Stimulated activated CD4-positive, alpha-beta T cell treated with anti-CD3 and anti-CD28 coated beads, TNF-alpha, amount 100 ng/mL, for 1 hour (primary cell): ENCODE results near the gene RNPS1.

Experiments used
- DNase-seq, 3 donors: peaks; one replicate each; pipeline ENCODE4 v3.0.0-alpha.2; 2020; ENCODE audit warnings: low read depth in 3 of 3, low spot score in 1 of 3

RNPS1 gene

DNA sequence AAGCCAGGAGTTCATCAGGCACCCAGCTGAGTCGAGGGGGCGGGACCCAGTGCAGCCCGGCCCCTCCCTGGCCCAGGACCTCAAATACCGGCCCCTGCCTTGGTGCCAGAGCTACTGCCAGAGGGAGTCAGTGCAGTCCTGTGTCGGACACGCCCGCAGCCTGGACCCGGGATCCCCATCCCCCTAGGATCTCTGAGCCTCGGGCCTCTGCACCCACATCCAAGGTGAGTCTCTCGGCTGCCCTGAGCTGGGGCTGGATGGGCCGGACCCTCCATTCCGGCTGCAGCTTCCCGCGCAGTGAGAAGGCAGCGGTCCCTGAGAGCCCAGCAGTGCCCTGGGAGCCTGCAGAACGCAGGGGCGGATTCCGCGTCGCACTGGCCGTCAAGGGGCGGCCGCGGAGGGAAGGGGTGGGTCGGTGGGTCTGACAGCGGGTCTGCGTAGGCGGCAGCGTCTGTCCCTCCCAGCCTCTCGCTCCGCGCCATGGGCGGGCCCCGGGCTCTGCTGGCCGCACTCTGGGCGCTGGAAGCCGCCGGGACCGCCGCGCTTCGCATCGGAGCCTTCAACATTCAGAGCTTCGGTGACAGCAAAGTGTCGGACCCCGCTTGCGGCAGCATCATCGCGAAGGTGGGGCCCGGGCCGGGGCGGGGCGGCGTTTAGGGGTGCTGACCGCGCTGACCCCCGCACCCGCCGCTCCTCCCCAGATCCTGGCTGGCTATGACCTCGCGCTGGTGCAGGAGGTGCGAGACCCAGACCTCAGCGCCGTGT, 31.4 kb downstream of the RNPS1 start, which contains the start of gene DNASE1L2:
Gene DNASE1L2, plus strand, starts transcription at position 108 of the 765 bp plus-strand sequence. Its CDS starts 373 bp downstream, at position 481.
- no peak for DNase-seq

DNA sequence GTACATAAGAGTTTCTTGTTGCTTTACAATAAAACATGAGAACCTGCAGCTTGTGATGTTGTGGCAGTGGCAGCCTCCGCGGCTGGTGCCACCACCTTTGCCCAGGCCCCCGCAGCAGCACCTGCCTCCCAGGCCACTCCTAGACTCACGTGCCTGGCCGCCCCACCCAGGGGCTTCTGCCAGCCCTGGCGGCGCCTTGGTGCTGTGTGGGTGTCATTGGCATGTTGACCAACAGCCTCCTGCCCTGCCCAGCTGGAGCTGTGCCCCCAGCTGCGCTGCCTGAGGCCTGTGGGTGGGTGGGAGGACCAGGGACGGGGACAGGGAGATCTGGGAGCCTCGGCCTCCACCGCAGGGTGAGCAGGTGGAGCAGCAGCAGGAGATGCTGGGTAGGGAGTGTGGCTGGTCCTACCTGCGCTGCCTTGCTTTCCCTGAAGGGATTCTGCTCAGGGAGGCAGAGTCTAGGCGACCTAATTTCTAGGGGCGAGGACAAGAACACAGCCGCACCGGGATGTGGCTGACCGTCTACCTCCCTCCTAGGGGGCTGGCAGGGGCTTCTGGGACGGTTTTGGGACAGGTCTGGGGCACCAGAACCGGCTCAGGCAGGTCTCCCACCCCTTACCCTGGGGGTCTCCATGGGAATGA, 32.1 kb downstream of the RNPS1 start:
- no peak for DNase-seq

DNA sequence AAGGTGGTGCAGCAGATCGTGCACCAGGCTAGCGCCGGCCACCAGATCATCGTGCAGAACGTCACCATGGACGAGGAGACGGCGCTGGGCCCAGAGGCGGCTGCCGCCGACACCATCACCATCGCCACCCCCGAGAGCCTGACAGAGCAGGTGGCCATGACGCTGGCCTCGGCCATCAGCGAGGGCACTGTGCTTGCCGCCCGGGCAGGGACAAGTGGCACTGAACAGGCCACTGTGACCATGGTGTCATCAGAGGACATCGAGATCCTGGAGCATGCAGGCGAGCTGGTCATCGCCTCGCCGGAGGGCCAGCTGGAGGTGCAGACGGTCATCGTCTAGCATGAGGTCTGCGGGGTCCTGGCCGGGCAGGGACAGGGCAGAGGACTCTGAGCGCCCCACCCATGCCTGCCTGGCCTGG, 32.7 kb downstream of the RNPS1 start:
- DNase-seq, result no peak

DNA sequence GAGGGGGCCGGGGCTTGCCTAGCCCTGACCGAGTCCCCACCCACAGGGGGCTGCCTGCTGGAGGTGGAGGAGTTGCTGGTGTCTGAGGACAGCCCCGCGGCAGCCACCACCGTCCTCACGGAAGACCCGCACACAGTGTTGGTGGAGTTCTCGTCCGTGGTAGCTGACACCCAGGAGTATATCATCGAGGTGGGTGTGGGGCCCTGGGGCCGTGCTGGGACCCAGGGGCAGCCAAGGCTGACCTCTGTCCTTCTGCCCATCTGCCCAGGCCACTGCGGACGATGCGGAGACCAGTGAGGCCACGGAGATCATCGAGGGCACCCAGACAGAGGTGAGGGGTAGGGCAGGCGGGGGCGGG, 33.1 kb downstream of the RNPS1 start:
- no peak for DNase-seq

DNA sequence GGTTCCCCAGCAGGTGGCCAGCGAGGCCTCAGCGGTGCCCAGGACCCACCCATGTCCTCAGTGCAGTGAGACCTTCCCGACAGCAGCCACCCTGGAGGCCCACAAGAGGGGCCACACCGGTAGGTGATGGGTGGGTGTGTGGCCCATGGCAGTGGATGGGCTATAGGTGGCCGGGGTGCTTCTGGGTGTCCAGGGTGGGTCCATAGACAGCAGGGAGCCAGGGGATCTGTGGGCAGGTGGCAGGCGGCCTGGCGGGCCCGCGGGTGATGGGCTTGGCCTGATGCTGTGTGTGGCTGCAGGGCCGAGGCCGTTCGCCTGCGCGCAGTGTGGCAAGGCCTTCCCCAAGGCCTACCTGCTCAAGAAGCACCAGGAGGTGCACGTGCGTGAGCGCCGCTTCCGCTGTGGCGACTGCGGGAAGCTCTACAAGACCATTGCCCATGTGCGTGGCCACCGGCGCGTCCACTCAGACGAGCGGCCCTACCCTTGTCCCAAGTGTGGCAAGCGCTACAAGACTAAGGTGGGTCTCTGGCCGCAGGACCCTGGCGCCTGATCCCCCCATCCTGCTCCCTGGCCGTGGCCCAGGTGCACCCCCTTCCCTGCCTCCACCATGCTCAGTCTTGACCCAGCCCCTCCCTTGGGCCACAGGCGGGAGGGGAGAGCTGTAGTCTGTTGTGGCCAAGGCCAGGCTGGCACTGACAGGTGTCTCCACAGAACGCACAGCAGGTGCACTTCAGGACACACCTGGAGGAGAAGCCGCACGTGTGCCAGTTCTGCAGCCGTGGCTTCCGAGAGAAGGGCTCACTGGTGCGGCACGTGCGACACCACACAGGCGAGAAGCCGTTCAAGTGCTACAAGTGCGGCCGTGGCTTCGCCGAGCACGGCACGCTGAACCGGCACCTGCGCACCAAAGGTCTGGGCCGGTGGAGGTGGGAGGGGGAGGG, 33.8 kb downstream of the RNPS1 start:
- no peak for DNase-seq

DNA sequence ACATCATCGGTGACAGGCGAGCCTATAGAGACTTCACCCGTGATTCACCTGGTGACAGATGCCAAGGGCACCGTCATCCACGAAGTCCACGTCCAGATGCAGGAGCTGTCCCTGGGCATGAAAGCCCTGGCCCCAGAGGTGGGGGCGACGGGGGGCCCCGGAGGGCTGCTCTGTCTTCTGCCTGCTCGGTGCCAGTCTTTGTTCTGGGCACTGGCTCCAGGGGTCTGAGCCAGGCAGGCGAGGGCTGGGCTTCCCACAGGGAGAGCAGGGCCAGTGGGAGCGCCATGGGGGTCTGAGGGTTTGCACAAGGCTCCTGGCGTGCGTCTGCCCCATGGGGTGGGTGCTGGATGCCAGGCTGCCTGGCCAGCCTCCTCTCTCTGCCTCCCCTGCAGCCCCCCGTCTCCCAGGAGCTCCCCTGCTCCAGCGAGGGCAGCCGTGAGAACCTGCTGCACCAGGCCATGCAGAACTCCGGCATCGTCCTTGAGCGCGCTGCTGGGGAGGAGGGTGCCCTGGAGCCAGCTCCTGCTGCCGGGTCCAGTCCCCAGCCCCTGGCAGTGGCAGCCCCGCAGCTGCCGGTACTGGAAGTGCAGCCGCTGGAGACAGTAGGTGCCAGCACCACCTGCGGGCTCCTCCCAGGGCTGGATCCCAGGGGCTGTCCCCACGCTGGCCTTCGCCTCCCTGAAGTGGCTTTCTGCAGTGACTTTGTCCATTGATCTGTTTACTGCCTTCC, 34.7 kb downstream of the RNPS1 start:
- no peak for DNase-seq

DNA sequence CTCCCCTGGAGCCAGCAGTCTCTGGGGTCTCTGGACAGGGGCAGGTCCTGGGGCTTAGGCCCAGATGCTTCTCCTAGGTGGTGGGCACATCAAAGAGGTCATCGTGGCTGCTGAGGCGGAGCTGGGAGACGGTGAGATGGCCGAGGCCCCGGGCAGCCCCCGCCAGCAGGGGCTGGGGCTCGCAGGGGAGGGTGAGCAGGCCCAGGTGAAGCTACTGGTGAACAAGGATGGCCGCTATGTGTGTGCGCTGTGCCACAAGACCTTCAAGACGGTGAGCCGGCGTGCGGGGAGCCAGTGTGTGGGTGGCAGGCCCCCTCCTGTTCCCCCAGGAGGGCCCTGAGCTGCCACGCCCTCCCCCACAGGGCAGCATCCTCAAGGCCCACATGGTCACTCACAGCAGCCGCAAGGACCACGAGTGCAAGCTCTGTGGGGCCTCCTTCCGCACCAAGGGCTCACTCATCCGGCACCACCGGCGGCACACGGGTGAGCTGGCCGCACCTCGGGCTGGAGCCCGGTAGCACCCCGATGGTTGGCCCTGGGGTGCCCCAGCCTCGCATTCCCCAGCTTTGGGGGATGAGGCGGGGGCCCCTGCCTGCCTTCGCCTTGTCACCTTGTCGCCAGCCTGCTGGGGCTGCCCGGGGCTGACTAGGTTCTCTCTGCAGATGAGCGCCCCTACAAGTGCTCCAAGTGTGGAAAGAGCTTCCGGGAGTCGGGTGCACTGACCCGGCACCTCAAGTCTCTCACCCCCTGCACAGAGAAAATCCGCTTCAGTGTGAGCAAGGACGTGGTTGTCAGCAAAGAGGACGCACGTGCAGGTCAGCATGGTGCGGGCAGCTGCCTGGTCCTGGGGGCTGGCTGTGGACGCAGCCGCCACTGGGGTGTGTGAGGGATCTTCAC, 35.6 kb downstream of the RNPS1 start:
- no peak for DNase-seq

DNA sequence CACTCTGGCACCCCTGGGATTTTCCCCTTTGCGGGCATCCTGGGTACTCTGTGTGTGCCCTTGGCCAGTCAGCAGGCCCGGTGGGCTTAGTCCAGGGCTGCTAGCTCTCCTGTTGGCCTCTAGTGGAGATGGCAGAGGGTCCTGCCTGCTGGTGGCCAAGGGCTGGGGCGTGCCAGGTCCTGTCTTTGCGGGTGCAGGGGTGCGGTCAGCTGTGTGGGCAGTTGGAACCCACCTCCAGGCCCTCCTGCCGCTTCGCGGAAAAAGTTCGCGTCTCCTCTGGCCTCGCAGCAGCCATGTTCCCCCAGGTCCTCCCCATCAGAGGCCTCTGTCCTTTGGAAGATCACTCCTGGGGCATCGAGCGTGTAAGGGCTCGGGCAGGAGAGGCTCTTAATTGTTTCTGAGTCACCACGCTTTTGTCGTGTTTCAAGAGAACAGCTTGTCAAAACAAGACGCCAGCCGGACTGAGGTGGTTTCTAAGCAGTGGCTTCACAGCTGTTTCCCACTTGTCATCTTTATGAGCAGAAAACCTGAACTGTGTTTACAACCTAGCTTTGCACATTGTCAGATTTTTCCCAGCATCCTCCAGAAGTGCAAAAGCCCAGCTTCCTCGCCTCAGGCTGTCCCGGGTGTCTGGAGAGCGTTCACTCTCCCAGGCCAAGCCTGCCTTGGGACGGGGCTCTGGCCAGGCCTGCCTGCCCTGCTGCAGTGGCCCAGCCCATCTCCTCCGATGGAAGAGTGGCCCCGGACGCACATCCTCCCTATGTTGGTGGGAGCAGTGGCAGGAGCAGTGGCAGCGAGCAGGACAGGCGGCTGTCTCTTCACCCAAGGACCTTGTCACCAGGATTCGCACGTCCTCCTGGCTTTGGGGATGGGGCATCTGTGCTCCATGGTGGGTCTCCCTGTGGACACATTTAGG, 36.7 kb downstream of the RNPS1 start:
- no peak for DNase-seq

DNA sequence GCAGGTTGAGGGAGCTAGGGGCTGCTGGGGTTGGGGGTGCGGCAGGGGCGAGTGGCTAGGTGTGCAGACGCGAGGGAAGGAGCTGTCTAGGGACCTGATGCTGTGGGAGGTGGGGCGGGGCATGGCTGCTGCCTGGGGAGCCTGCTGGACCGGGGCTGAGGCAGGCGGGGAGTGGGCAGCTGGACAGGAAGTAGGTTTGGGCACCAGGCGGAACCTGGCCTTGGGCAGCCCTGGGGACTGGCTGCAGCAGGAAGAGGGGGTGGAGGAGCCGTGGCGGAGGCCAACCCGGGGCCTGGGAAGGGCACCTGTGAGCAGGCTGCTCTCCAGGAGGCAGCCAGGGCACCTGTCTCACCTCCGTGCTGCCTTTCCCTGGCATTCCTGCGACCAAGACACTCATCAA, 37.5 kb downstream of the RNPS1 start:
- no peak for DNase-seq

DNA sequence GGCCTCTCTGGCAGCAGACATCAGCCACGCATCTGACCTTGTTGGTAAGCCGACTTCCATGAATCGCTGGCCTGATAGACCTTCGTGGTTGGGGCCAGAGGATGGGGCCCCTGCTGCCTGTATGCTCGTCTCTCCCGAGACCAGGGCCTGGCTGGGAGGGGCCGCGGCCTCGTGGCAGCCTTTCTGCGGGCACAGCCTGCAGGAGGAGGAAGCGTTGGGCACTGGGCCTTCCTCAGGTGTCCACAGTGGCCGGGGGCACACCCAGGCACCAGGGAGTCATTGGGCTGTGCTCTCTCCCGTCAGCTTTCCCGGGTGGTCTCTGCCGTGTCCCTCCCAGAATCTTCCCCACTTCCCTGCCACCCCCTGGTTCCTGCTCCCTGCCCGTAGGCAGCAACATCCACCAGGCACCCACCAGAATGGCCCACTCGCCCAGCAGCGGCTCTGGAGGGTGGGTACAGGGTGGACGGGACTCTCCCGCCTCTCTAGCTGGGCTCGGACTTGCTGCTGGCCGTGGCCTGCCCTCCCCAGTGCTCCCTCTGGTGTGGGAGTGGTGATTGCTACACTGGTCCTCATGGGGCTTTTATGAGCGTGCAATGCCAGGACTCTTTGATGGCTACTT, 38.2 kb downstream of the RNPS1 start:
- DNase-seq, result no peak

DNA sequence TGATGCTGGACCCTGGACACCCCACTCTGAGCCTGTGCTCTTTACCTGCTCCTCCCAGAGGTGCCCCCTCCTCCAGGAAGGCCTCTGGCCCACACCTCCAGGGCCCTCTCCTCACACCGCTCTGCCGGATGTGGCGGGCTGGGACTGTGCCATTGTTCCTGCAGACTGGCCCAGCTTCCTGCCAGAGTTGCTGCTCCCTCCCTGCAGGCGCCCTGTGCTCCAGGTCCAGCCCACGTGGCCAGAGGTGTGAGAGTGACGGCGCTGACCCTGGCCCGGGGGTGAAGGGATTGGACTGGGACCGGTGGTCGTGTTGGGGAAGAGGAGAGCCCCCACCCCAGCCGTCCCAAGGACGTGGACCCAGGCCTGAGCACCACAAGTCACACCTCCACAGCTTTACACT, 38.8 kb downstream of the RNPS1 start:
- DNase-seq, result no peak

DNA sequence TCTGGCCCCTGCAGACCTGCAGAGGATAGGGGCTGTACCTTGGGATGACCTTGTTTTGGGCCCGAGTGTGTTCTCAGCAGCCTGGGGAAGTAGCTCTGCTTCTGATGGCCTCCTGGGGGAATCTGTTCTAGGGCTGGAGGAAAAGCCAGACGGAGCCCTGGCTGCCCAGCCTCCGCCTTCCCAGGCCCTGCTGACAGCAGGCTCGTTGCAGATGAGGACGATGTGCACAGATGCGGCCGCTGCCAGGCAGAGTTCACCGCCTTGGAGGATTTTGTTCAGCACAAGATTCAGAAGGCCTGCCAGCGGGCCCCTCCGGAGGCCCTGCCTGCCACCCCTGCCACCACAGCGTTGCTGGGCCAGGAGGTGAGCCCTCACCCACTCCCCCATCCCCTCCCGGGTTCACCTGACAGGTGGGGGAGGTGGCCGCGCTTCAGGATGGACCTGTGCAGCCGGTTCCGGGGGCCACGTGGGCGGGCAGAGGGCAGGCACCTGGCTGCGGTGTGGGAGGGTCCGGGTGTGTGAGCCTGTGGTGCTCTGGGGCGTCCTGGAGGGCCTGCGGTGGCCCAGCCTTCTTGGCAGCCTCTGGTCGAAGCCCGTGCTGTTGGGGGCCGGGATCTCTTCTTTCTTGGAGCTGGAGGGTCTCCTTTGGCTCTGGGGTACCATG, 39.6 kb downstream of the RNPS1 start:
- no peak for DNase-seq

DNA sequence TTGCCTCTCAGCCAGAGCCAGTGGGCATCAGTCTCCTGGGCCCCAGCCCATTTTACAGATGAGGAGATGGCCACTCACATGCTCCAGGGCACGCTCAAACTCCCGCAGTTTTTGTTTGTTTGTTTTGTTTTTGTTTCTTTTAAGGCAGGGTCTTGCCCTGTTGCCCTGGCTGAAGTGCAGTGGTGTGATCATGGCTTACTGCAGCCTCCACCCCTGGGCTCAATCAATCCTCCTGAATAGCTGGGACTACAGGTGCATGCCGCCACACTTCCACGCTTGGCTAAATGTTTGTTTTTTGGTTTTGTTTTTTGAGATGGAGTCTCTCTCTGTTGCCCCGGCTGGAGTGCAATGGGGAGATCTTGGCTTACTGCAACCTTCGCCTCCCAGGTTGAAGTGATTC, 41.0 kb downstream of the RNPS1 start:
- DNase-seq, result no peak

DNA sequence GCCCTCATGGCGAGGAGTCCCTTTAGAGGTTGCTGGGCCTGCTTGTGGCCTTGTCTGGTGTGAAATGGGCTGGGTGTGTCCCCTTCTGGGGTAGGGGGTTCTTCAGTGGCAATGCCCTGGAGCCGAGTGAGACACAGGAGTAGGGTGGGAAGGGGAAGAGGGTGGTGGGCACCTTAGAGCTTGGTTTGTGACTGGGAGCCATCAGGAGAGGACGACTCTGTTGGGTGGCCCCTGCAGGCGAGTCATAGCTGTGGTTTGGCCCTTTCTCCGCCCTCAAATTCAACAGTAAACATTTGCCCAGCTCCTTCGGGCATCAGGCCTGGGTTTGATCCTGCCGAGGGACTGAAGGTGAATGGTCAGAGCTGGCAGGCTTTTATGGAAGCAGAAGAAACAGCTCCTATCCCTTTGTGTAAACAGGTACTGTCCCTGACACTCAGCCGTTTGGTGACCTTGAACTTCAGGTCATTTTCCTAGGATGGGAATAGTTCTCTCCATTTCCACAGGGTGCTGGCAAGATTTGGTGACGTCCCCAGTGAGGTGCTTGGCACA, 41.6 kb downstream of the RNPS1 start:
- no peak for DNase-seq

DNA sequence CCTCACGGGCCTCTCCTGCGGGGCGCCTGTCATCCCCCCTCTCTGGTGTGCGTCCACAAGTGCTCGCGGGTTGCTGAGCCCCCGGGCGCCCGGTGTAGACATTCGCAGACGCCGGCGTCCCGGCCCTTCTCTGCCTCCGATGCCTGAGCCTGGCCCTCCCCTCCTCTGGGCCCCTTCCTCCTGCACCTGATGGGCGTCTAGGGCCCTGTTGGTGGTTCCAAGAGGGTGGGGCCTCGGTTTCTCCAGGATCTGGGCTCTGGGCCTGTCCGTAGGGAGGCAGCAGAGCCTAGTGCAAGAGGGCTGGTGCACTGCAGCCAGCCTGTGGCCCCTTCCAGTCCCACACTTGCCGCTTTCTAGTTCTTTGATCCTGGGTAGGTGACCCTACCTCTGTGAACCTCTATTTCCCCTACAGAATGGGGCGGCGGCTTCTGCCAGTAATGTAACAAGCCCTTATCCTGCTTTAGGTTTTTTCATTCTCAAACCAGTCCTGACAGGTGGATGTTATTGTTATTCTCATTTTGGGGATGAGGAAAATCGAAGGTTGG, 43.9 kb downstream of the RNPS1 start:
- DNase-seq, result no peak

DNA sequence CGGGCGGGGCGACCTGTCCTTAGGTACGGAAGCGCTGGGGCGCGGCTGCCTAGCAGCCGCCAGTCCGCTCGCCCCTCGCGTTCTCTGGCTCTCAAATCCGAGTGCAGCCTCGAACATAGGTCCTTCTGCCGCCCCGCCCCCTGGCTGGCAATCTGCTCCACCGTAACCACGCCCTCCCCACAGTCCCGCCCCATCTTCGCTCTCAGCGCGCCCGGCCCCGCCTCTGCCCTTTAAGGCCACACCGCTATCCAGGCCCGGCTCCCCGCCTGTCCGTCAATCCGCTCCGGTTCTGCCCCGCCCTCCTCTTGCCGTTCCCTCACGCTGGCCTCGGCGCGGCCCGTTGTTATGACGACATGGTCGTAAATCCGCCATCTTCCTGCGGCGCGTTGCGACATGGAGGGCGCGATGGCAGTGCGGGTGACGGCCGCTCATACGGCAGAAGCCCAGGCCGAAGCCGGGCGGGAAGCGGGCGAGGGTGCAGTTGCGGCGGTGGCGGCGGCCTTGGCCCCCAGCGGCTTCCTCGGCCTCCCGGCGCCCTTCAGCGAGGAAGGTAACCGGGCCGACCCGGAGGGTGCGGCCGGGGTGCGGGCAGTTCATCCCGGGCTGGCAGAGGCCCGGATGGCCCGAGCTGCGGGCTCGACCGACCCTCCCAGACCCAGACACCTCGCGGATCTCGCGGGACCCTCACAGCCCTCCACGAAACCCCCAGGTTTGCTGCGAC, 44.5 kb downstream of the RNPS1 start, which contains the start of gene E4F1:
Gene E4F1, plus strand, starts transcription at position 371 of the 721 bp plus-strand sequence. Its CDS starts 23 bp downstream, at position 394.
- DNase-seq, result peak; percentile 97 to 98 (median 98)

DNA sequence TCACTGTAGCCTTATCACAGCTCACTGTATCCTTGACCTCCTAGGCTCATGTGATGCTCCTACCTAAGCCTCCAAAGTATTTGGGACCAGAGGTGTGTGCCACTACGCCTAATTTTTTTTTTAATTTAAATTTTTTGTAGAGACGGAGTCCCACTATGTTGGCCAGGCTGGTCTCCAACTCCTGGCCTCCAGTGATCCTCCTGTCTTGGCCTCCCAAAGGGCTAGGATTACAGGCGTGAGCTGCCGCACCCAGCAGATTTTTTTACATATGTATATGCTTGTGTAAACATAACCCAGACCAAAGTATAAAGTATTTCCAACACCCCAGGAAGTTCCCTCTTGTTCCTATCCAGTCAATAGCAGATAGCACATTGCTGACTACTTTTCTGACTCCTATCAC, 51.6 kb downstream of the RNPS1 start:
- no peak for DNase-seq
